Activated CD8-positive, alpha-beta T cell treated with anti-CD3 and anti-CD28 coated beads for 36 hours (primary cell): ENCODE data around the gene GALNT1. TPM values are rescaled to one million over a fixed set of nuclear protein-coding genes. Genes with fewer than 3 reads are reported as not detected.

Source experiments
- ATAC-seq: fragments of 200-7000 bp; cut with Tn5 transposase; one replicate; pipeline ENCODE4 v1.10.0; 2021; ENCODE audit warnings: mild to moderate bottlenecking, moderate library complexity
- CTCF ChIA-PET: fragments of 350-600 bp; sonication (Branson Sonifier 250); formaldehyde crosslinking; loops from one replicate; lab custom pipeline; 2021; ENCODE audit warnings: antibody characterized with exemption; lab: Charles Lee
- POLR2A ChIA-PET: fragments of 350-600 bp; sonication (Branson Sonifier 250); formaldehyde crosslinking; loops from one replicate; lab custom pipeline; 2021; ENCODE audit warnings: antibody characterized with exemption; lab: Charles Lee
- DNase-seq: peaks from one replicate; pipeline ENCODE4 v3.0.0-alpha.2; 2020
- H3K27ac Mint-ChIP-seq: one replicate; pipeline ENCODE4 v1.8.0; 2021; ENCODE audit warnings: mild to moderate bottlenecking, mixed read lengths
- H3K27me3 Mint-ChIP-seq: one replicate; pipeline ENCODE4 v1.8.0; 2021; ENCODE audit warnings: mixed read lengths
- H3K36me3 Mint-ChIP-seq: one replicate; pipeline ENCODE4 v1.8.0; 2021; ENCODE audit warnings: low read depth, mixed read lengths
- H3K4me1 Mint-ChIP-seq: one replicate; pipeline ENCODE4 v1.8.0; 2021; ENCODE audit warnings: low read depth, mixed read lengths
- H3K4me3 Mint-ChIP-seq: one replicate; pipeline ENCODE4 v1.8.0; 2021; ENCODE audit warnings: mild to moderate bottlenecking, moderate library complexity, mixed read lengths
- H3K9me3 Mint-ChIP-seq: one replicate; pipeline ENCODE4 v1.8.0; 2021; ENCODE audit warnings: mixed read lengths
- intact Hi-C: fragments of 100-400 bp; cut with micrococcal nuclease; formaldehyde crosslinking; loops from one replicate; pipeline ENCODE4 v1.10.0; 2022
- total RNA-seq, 2 experiments: library from RNA; stranded (reverse); gene quantifications; one replicate each; pipeline ENCODE4 v1.2.3, GENCODE V29; 2021
- TF ChIP-seq, protein P1 (sequence below): fragments of 200-600 bp; IDR thresholded peaks from one replicate; pipeline ENCODE4 v1.8.0; 2022; ENCODE audit warnings: antibody characterized with exemption, mild to moderate bottlenecking

Gene GALNT1
- total RNA-seq, 2 experiments from 2014 or later: 38.2 to 38.8 TPM

DNA sequence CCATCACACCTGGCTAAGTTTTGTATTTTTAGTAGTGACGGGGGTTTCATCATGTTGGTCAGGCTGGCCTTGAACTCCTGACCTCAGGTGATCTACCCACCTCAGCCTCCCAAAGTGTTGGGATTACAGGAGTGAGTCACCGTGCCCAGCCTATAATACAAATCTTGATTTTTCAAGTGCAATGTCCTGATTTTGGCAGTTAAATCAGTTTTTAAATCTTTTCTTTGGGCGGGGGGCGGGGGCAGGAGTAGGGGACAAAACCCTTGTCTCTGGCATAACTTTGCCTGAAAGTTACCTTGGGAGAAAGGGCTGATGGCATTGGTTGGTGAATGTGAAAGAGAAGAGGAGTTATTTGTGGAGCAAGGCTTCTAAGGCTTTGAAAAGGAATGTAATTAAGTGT lies 12.3 kb downstream of the GALNT1 start:
- Mint-ChIP-seq H3K27ac (no peak overlapping the region), H3K27me3 (no peaks in the 10 kb centered on the region), H3K36me3 (peaks cover 8% of the 10 kb centered on the region), H3K4me3 (no peak overlapping the region), H3K4me1 (peaks cover 30% of the 10 kb centered on the region), H3K9me3 (no peaks in the 10 kb centered on the region)
- TF ChIP-seq, protein P1, sequence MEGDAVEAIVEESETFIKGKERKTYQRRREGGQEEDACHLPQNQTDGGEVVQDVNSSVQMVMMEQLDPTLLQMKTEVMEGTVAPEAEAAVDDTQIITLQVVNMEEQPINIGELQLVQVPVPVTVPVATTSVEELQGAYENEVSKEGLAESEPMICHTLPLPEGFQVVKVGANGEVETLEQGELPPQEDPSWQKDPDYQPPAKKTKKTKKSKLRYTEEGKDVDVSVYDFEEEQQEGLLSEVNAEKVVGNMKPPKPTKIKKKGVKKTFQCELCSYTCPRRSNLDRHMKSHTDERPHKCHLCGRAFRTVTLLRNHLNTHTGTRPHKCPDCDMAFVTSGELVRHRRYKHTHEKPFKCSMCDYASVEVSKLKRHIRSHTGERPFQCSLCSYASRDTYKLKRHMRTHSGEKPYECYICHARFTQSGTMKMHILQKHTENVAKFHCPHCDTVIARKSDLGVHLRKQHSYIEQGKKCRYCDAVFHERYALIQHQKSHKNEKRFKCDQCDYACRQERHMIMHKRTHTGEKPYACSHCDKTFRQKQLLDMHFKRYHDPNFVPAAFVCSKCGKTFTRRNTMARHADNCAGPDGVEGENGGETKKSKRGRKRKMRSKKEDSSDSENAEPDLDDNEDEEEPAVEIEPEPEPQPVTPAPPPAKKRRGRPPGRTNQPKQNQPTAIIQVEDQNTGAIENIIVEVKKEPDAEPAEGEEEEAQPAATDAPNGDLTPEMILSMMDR: no peak
- POLR2A ChIA-PET: interaction anchor here (1.5 kb wide), 1 partner anchor 19 kb away, joined by 5 read pairs; no protein-coding TSS in a partner anchor
- ATAC-seq: no peak
- DNase-seq: no peak
- intact Hi-C loops: no loop called here
- CTCF ChIA-PET: interaction anchor here (0.6 kb wide), 1 partner anchor 12 kb away, joined by 3 read pairs; no protein-coding TSS in a partner anchor

DNA sequence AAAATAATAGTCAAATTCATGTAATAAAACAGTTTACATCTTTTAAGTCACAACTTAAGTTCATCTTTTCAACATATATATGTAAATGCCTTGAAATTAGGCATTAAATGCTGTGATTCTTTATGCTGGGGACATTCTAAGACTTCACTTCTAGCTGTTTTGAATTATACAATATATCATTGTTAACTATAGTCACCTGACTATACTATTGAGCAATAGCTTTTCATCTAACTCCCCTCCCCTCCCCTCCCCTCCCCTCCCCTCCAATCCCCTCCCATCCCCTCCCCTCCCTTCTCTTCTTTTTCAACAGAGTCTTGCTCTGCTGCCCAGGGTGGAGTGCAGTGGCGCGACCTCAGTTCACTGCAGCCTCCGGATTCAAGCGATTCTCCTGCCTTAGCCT lies 16.2 kb downstream of the GALNT1 start:
- no peak overlapping the region for H3K4me3 Mint-ChIP-seq
- peaks cover 42% of the 10 kb centered on the region for H3K36me3 Mint-ChIP-seq
- ATAC-seq (no peak), DNase-seq (no peak)
- H3K27me3 Mint-ChIP-seq: no peaks in the 10 kb centered on the region
- TF ChIP-seq, protein P1: no peak
- intact Hi-C loops: no loop called here
- ChIA-PET CTCF (no interaction called here), POLR2A (no interaction called here)
- H3K9me3 Mint-ChIP-seq: peaks cover 29% of the 10 kb centered on the region
- peaks cover 22% of the 10 kb centered on the region for H3K4me1 Mint-ChIP-seq
- no peak overlapping the region for H3K27ac Mint-ChIP-seq

DNA sequence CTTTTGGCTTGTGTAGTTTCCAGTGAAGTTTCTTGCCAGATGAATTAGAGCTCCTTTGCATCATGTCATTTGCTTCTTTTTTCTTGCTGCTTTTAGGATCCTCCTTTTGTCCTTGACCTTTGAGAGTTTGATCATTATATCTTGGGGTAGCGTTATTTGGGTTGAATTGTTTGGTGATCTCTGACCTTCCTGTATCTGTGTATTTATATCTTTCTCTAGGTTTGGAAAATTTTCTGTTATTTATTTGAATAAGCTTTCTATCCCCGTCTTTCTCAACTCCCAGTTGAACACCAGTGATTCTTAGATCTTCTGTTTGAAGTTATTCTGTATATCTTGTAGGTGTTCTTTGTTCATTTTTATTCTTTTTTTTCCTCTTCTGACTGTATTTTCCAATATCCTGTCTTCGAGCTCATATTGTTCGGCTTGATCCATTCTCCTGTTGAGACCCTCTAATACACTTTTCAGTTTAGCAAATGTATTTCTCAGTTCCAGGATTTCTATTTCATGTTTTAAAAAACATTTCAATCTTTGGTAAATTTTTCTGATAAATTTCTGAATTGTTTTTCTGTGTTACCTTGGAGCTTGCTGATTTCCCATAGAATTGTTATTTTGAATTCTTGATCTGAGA lies 20.8 kb downstream of the GALNT1 start:
- Mint-ChIP-seq H3K9me3 (peaks cover 43% of the 10 kb centered on the region), H3K4me3 (no peak overlapping the region), H3K4me1 (peaks cover 39% of the 10 kb centered on the region), H3K27me3 (no peaks in the 10 kb centered on the region), H3K27ac (no peak overlapping the region), H3K36me3 (peaks cover 58% of the 10 kb centered on the region)
- TF ChIP-seq, protein P1: no peak
- ATAC-seq (no peak), DNase-seq (no peak)
- POLR2A ChIA-PET: no interaction called here
- CTCF ChIA-PET: interaction anchor here (0.9 kb wide), 1 partner anchor 14 kb away, joined by 4 read pairs; no protein-coding TSS in a partner anchor
- intact Hi-C loops: no loop called here

DNA sequence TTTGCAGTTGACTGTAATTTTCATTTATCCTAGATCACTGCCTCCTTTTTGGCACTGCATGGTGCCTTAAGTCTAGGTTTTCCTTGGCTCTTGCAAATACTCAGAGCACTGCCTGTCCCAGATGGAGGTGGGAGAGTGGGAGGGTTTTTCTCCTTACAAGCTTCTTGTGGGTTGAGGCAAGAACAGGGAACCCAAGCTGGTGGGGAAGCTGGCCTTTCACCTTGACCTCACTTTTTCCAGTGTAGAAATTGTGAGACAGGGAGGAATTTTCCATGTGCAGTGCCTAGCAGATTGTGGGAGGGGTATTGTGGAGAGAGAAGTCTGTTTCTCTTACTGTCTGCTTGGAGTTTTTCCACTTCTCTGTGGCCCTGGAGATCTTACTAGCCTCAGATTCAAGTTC lies 21.5 kb downstream of the GALNT1 start:
- peaks cover 43% of the 10 kb centered on the region for H3K9me3 Mint-ChIP-seq
- no peaks in the 10 kb centered on the region for H3K27me3 Mint-ChIP-seq
- peaks cover 58% of the 10 kb centered on the region for H3K36me3 Mint-ChIP-seq
- no peak overlapping the region for H3K4me3 Mint-ChIP-seq
- intact Hi-C loops: no loop called here
- ChIA-PET CTCF (no interaction called here), POLR2A (no interaction called here)
- DNase-seq (no peak), ATAC-seq (no peak)
- TF ChIP-seq, protein P1: no peak
- H3K27ac Mint-ChIP-seq: no peak overlapping the region
- peaks cover 43% of the 10 kb centered on the region for H3K4me1 Mint-ChIP-seq

DNA sequence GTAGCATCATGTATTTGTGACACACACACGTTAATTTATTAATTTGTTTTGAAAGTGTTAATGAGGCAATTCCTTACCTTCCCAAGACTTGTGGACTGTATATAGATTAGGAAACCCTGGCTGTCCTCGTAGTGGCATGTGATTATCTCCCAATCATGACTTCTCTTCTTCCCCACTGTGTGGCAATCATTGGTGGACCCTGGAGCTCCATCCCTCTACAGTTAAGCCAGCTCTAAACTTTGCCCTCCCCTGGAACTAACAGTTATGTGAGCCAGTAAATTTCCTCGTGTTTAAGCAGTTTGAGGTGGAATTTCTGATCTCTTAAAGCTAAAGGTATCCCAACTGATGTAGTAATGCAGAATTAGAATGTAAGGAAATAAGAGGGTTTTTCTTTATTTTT lies 22.0 kb downstream of the GALNT1 start:
- H3K27me3 Mint-ChIP-seq: no peaks in the 10 kb centered on the region
- no peak overlapping the region for H3K4me3 Mint-ChIP-seq
- DNase-seq (no peak), ATAC-seq (no peak)
- TF ChIP-seq, protein P1: no peak
- H3K27ac Mint-ChIP-seq: no peak overlapping the region
- H3K36me3 Mint-ChIP-seq: peaks cover 53% of the 10 kb centered on the region
- peaks cover 43% of the 10 kb centered on the region for H3K9me3 Mint-ChIP-seq
- peaks cover 46% of the 10 kb centered on the region for H3K4me1 Mint-ChIP-seq
- intact Hi-C loops: no loop called here
- ChIA-PET CTCF (no interaction called here), POLR2A (no interaction called here)
